Measurements from ENCODE around the gene C1orf74.
A peak's percentile ranks its signal among the peaks of the same experiment; 100 is the strongest.

The C1orf74 gene

DNA sequence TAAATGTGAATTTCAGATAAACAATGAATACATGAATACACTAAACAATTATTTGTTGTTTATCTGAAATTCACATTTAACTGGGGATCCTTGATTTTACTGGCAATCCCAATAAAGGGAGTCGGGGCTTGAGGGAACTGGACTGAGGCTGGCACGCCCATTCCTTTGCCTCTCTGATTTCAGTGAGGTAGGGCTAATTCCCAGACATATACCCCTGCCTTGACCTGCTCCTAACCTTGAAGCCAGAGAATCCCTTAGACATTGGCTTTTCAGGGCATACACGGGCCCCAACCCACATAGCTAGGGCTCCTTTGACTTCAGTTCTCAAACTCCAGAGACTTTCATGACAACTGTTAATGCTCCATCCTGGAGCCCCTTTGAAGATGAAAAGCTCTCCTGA is 32.6 kb upstream of the C1orf74 start:
- Histone ChIP-seq H3K9ac (ENCODE audit: low read length) (no peak overlapping the region), H3K4me1 (ENCODE audit: control insufficient read depth, insufficient read depth, low read depth, low read length) (no peaks in the 10 kb centered on the region), H3K4me3 (ENCODE audit: insufficient read depth in 1 of 2, low read depth in 1 of 2, low read length in 2 of 2) (no peak overlapping the region), H2BK5ac (ENCODE audit: low read depth, low read length, poor library complexity, severe bottlenecking) (no peak overlapping the region), H2AFZ (ENCODE audit: low read depth, low read length) (no peak overlapping the region), H4K91ac (ENCODE audit: low read length) (no peak overlapping the region), H3K18ac (ENCODE audit: low read depth in 1 of 2, low read length in 2 of 2) (no peak overlapping the region), H3K9me3 (ENCODE audit: control insufficient read depth, low read length) (no peaks in the 10 kb centered on the region), H2AK5ac (ENCODE audit: low read length, severe bottlenecking) (no peak overlapping the region), H4K8ac (ENCODE audit: low read length) (no peak overlapping the region), H2BK120ac (ENCODE audit: low read depth, low read length) (no peak overlapping the region), H3K27ac (ENCODE audit: low read length, poor library complexity, severe bottlenecking) (no peak overlapping the region), H2BK15ac (ENCODE audit: low read depth, poor library complexity, severe bottlenecking) (no peak overlapping the region), H3K4me2 (ENCODE audit: low read length, poor library complexity, severe bottlenecking) (no peak overlapping the region), H3K27me3 (ENCODE audit: control insufficient read depth in 1 of 2, insufficient read depth in 1 of 2, low read length in 2 of 2) (peaks cover 0 to 4% of the 10 kb centered on the region in 2 experiments), H3K36me3 (ENCODE audit: control insufficient read depth in 1 of 2, insufficient read depth in 2 of 2, low read depth in 1 of 2, low read length in 2 of 2) (no peaks in the 10 kb centered on the region), H3K23ac (ENCODE audit: low read length in 2 of 2) (no peak overlapping the region), H3K14ac (ENCODE audit: low read length in 2 of 2) (no peak overlapping the region), H3K79me1 (replicated peaks; ENCODE audit: low read length, poor library complexity, severe bottlenecking) (no peaks in the 10 kb centered on the region), H2BK12ac (ENCODE audit: low read length in 2 of 2) (no peak overlapping the region), H3K4ac (ENCODE audit: low read depth in 1 of 2, low read length in 2 of 2) (no peak overlapping the region)
- WGBS = 69% methylated on average over 3 of the region's 3 CpGs
- DNase-seq = no peak

DNA sequence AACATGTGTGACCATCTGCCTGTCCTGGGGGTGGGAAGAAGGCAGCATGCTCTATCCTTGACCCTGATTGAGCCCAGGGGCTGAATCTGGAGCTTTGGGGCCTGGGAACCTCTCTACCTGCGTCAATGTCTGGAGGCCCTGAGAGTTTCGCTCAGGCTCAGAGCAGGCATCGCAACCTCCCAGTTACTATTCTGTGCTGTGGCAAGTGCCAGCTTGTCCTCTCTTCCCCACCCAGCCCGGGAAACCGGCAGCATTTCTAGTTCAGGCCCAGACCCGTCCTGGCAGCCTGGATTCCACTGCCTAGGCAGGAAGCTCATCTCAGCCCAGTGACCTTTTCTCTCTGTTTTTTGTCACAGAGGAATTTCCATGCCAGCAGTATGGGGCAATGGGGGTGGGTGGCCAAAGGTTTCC is 31.6 kb upstream of the C1orf74 start:
- Histone ChIP-seq H3K4me3 (ENCODE audit: insufficient read depth in 1 of 2, low read depth in 1 of 2, low read length in 2 of 2) (no peak overlapping the region), H3K23ac (ENCODE audit: low read length in 2 of 2) (no peak overlapping the region), H3K9ac (ENCODE audit: low read length) (no peak overlapping the region), H3K4ac (ENCODE audit: low read depth in 1 of 2, low read length in 2 of 2) (no peak overlapping the region), H2BK12ac (ENCODE audit: low read length in 2 of 2) (no peak overlapping the region), H3K9me3 (ENCODE audit: control insufficient read depth, low read length) (no peaks in the 10 kb centered on the region), H3K14ac (ENCODE audit: low read length in 2 of 2) (no peak overlapping the region), H3K79me1 (replicated peaks; ENCODE audit: low read length, poor library complexity, severe bottlenecking) (no peaks in the 10 kb centered on the region), H3K27ac (ENCODE audit: low read length, poor library complexity, severe bottlenecking) (no peak overlapping the region), H3K4me1 (ENCODE audit: control insufficient read depth, insufficient read depth, low read depth, low read length) (no peaks in the 10 kb centered on the region), H3K36me3 (ENCODE audit: control insufficient read depth in 1 of 2, insufficient read depth in 2 of 2, low read depth in 1 of 2, low read length in 2 of 2) (no peaks in the 10 kb centered on the region), H3K18ac (ENCODE audit: low read depth in 1 of 2, low read length in 2 of 2) (peak overlapping the region in 1 of 2 experiments; percentile 43), H2BK15ac (ENCODE audit: low read depth, poor library complexity, severe bottlenecking) (no peak overlapping the region), H3K27me3 (ENCODE audit: control insufficient read depth in 1 of 2, insufficient read depth in 1 of 2, low read length in 2 of 2) (peaks cover 0 to 4% of the 10 kb centered on the region in 2 experiments), H2BK120ac (ENCODE audit: low read depth, low read length) (no peak overlapping the region), H2AFZ (ENCODE audit: low read depth, low read length) (no peak overlapping the region), H4K91ac (ENCODE audit: low read length) (no peak overlapping the region), H2BK5ac (ENCODE audit: low read depth, low read length, poor library complexity, severe bottlenecking) (no peak overlapping the region), H2AK5ac (ENCODE audit: low read length, severe bottlenecking) (no peak overlapping the region), H4K8ac (ENCODE audit: low read length) (no peak overlapping the region), H3K4me2 (ENCODE audit: low read length, poor library complexity, severe bottlenecking) (no peak overlapping the region)
- DNase-seq = no peak
- 77% methylated on average over 6 of the region's 6 CpGs for WGBS

DNA sequence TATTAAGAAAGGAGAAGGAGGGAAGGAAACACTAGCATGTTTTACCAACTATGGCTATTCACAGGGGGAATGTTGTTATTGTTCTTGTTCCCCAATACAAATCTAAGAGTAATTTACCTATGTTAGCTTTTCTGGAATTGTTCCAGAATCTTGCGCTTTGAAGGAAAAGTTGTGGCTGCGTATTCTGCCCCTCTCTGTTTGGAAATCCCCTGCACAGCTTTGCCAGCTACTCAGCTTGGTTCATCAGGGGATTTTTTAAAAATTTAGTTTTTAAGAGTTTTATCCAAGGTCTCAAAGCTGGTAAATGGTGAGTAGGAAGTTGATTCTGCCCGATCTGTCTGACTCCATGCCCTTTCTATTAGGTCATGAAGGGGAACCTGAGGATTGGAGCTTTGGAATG is 31.1 kb upstream of the C1orf74 start:
- Histone ChIP-seq H2BK5ac (ENCODE audit: low read depth, low read length, poor library complexity, severe bottlenecking) (no peak overlapping the region), H3K4me2 (ENCODE audit: low read length, poor library complexity, severe bottlenecking) (no peak overlapping the region), H4K8ac (ENCODE audit: low read length) (no peak overlapping the region), H3K23ac (ENCODE audit: low read length in 2 of 2) (no peak overlapping the region), H3K4ac (ENCODE audit: low read depth in 1 of 2, low read length in 2 of 2) (no peak overlapping the region), H4K91ac (ENCODE audit: low read length) (no peak overlapping the region), H3K14ac (ENCODE audit: low read length in 2 of 2) (no peak overlapping the region), H3K9me3 (ENCODE audit: control insufficient read depth, low read length) (no peaks in the 10 kb centered on the region), H3K27me3 (ENCODE audit: control insufficient read depth in 1 of 2, insufficient read depth in 1 of 2, low read length in 2 of 2) (peaks cover 0 to 4% of the 10 kb centered on the region in 2 experiments), H2AFZ (ENCODE audit: low read depth, low read length) (no peak overlapping the region), H2AK5ac (ENCODE audit: low read length, severe bottlenecking) (no peak overlapping the region), H3K4me3 (ENCODE audit: insufficient read depth in 1 of 2, low read depth in 1 of 2, low read length in 2 of 2) (no peak overlapping the region), H3K27ac (ENCODE audit: low read length, poor library complexity, severe bottlenecking) (no peak overlapping the region), H3K4me1 (ENCODE audit: control insufficient read depth, insufficient read depth, low read depth, low read length) (no peaks in the 10 kb centered on the region), H2BK15ac (ENCODE audit: low read depth, poor library complexity, severe bottlenecking) (no peak overlapping the region), H3K18ac (ENCODE audit: low read depth in 1 of 2, low read length in 2 of 2) (no peak overlapping the region), H2BK120ac (ENCODE audit: low read depth, low read length) (no peak overlapping the region), H2BK12ac (ENCODE audit: low read length in 2 of 2) (no peak overlapping the region), H3K79me1 (replicated peaks; ENCODE audit: low read length, poor library complexity, severe bottlenecking) (no peaks in the 10 kb centered on the region), H3K36me3 (ENCODE audit: control insufficient read depth in 1 of 2, insufficient read depth in 2 of 2, low read depth in 1 of 2, low read length in 2 of 2) (no peaks in the 10 kb centered on the region), H3K9ac (ENCODE audit: low read length) (no peak overlapping the region)
- WGBS = 91% methylated on average over 3 of the region's 3 CpGs
- no peak for DNase-seq

DNA sequence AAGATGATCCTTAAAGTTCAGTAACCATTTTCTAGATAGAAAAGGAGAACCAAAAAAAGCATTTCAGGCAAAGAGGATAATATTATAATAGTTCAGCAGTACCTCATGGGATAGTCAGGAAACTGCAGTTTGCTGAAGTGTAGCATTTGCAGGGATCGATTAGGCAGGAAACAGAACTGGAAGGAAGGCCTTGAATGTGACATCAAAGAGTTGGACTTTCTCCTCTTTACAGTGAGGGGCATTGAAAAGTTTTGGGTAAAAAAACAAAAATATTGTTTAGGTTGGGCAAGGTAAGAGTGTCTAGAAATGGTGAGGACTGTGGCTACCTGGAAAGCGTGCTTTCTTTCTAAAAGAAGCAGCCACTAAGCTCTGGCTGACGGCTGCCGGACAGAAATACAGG is 29.5 kb upstream of the C1orf74 start:
- Histone ChIP-seq H2AFZ (ENCODE audit: low read depth, low read length) (no peak overlapping the region), H3K27me3 (ENCODE audit: control insufficient read depth in 1 of 2, insufficient read depth in 1 of 2, low read length in 2 of 2) (peaks cover 0 to 2% of the 10 kb centered on the region in 2 experiments), H3K14ac (ENCODE audit: low read length in 2 of 2) (no peak overlapping the region), H4K8ac (ENCODE audit: low read length) (no peak overlapping the region), H3K23ac (ENCODE audit: low read length in 2 of 2) (no peak overlapping the region), H3K18ac (ENCODE audit: low read depth in 1 of 2, low read length in 2 of 2) (no peak overlapping the region), H3K4me1 (ENCODE audit: control insufficient read depth, insufficient read depth, low read depth, low read length) (no peaks in the 10 kb centered on the region), H4K91ac (ENCODE audit: low read length) (no peak overlapping the region), H2BK5ac (ENCODE audit: low read depth, low read length, poor library complexity, severe bottlenecking) (no peak overlapping the region), H2BK15ac (ENCODE audit: low read depth, poor library complexity, severe bottlenecking) (no peak overlapping the region), H2BK12ac (ENCODE audit: low read length in 2 of 2) (no peak overlapping the region), H3K9me3 (ENCODE audit: control insufficient read depth, low read length) (no peaks in the 10 kb centered on the region), H2AK5ac (ENCODE audit: low read length, severe bottlenecking) (no peak overlapping the region), H3K27ac (ENCODE audit: low read length, poor library complexity, severe bottlenecking) (no peak overlapping the region), H3K4me3 (ENCODE audit: insufficient read depth in 1 of 2, low read depth in 1 of 2, low read length in 2 of 2) (no peak overlapping the region), H3K4me2 (ENCODE audit: low read length, poor library complexity, severe bottlenecking) (no peak overlapping the region), H2BK120ac (ENCODE audit: low read depth, low read length) (no peak overlapping the region), H3K36me3 (ENCODE audit: control insufficient read depth in 1 of 2, insufficient read depth in 2 of 2, low read depth in 1 of 2, low read length in 2 of 2) (no peaks in the 10 kb centered on the region), H3K4ac (ENCODE audit: low read depth in 1 of 2, low read length in 2 of 2) (no peak overlapping the region), H3K79me1 (replicated peaks; ENCODE audit: low read length, poor library complexity, severe bottlenecking) (no peaks in the 10 kb centered on the region), H3K9ac (ENCODE audit: low read length) (no peak overlapping the region)
- WGBS = 98% methylated on average over 2 of the region's 4 CpGs
- DNase-seq = no peak
